ENCODE results near the gene ATG14.
"Not testable (repeated sequence)": the region's sequence is repeated elsewhere in the genome, so short reads cannot be mapped to it uniquely, and the experiment has no call there.

Gene ATG14

DNA sequence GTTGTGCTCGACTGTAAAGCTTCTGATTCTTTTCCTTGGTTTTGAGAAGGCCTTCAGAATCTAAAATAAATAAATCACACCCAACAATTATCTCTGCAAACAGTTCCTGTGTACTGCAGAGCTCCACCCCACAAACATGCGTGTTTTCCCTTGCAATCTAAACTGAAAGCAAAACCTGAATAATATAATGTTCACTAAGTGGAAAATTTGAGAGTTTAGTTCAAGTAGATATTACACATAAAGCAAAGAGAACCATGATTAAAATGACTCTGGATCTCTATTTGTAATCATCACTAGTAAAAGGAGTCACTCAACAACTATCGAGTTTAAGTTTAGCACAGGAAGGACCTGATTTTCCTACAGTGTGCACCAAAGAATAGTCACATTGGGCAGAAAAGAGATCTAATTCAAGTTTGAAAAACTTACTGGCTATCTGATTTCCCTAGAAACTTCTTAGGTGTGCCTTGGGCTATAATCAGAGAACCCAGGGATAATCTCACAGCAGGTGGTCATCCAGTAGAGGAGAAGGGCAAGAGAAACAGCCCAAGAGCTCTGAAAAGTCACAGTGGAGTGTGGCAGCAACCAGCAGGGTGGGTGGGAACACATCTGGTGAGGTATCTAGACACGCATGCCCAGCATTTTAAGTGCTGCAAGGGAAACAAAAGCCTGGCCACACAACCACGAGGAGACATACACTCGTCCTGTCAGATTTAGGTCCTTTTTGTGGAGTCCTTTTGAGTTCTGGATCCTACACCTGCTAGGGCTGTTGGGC, 25.4 kb downstream of the ATG14 start:
- peak; percentile 45 for DNase-seq

DNA sequence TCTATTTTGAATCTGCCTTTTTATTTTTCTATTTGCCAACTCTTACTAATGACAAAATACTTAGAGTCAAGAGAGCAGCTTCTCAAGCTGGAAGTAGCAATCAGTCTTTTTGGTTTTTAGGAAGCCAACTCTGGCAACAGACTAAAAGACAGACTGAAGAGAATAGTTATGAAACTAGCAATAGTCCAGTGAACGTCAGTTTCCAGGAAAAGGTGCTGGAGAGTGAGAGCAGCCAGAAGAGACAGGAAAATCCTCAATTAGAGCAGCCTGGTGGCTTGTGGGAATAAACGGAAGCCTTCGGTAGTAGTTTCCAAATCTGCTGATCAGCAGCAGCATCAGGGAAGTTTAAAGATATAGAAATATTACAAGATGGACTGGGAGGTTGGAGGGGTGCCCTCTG, 27.1 kb downstream of the ATG14 start:
- peak; percentile 70 for DNase-seq

DNA sequence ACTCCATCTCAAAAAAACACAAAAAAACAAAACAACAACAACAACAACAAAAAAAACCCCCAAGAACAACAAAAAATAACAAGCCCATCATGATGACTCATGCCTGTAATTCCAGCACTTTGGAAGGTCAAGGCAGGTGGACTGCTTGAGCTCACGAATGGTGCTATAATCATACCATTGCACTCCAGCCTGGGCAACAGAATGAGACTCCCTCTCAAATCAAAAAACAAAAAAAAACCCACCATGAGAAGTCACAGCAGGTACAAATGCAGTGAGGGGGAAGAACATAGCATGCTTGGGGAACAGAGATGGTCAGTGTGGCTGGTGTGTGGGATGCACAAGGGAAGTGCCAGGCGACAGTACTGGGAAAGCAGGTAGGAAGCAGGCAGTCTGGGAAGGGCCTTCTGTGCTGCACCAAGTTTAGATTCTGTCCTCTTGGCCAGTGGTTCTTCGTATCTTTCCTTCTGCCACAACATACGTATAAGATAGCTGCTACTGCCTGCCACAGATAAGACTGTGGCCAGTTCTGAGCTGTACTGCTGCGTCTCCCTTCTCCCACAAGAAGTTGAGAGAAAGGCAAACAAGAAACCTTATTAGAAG, 28.0 kb downstream of the ATG14 start:
- peak; percentile 92 for DNase-seq

DNA sequence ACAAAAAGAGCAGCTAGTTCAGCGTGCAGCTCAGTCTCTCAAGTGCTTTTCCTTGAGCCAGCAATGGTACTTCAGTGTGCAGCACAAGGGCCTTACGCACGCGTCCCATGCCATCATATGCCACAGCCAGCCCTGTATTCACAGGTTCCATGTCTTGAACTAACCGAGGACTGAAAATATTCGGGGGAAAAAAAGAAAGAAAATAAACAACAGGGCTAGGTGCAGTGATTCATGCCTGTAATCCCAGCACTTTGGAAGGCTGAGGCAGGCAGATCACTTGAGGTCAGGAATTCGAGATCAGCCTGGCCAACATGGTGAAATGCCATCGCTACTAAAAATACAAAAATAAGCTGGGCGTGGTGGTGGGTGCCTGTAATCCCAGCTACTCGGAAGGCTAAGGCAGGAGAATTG, 28.6 kb downstream of the ATG14 start:
- DNase-seq, result not testable (repeated sequence)

DNA sequence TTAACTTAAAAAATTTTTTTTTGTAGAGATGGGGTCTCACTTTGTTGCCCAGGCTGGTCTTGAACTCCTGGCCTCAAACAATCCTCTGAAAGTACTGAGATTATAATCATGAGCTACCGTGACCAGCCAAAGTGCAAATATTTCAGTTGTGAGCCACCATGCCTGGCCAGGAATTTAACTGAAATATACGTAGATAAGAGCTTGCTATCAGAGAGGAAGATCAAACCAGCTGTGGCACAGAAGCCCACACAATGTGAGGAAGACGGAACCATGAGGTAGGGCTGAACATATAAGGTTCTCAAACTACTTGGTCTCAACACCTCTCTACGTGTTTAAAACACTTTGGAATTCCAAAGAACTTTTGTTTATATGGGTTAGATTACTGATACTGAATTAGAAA, 29.1 kb downstream of the ATG14 start:
- DNase-seq, result peak; percentile 12

DNA sequence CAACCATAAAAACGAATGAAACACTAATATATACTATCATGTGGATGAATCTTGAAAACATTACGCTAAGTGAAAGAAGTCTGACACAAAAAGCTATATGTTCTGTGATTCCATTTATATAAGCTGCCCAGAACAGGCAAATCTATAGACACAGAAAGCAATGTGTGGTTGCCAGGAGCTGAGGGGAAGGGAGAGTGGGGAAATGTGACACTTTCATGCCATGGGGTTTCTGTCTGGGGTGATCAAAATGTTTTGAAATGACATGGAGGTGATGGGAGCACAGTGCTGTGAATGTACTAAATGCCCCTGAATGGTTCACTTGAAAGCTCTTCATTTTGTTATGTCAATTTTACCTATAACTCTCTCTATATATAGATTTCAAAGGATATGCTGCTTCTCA, 30.1 kb downstream of the ATG14 start:
- DNase-seq, result no peak

DNA sequence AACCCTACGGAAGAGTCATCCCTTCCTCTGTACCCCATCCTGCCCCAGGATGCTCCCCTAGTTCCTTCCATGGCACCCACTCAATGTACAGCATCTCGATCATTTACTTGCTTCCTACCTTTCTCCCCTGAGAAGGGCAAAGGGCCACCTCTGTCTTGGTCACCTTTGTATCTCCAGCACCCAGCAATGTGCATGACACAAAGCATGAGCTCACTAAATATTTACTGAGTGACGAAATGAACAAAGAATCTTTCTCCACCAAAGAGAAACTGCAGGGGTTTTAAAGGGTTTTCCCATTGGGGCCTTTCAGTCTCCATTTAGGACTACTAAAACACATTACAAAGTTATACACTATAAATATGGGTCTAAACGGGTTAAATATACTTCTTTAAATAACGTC, 30.6 kb downstream of the ATG14 start:
- no peak for DNase-seq

DNA sequence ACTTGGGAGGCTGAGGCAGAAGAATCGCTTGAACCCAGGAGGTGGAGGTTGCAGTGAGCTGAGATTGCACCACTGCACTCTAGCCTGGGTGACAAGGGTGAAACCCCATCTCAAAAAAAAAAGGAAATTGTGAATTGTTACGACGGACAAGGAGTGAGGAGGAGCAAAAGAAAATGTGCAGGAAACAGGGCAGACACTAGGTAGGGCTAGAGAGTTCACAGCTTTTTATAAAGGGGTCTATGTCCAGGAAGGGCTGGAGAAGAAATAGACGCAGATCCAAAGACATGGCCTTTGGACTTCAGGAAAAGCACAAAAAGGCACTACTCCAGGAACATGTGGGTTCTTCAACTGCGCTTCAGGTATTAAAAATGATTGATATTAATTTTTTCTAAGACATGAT, 34.4 kb downstream of the ATG14 start:
- DNase-seq, result no peak

DNA sequence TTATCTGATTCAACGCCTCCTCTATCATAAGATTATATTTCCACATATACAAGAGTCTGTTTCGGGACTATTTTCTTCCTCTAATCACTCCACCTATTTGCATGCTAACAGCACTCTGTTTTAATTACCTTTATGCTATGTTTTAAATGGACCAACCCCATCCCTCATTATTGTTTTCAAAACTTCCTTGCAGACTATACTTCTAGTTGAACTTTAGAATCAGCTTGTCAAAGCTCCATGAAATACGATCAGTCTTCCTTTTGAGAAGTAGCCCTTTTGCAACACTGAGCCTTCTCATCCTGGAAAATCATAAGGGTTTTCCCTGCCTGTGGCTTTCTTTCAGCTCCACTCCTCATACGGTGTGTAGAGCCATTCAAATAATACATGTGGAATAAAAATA, 36.9 kb downstream of the ATG14 start:
- DNase-seq, result no peak

DNA sequence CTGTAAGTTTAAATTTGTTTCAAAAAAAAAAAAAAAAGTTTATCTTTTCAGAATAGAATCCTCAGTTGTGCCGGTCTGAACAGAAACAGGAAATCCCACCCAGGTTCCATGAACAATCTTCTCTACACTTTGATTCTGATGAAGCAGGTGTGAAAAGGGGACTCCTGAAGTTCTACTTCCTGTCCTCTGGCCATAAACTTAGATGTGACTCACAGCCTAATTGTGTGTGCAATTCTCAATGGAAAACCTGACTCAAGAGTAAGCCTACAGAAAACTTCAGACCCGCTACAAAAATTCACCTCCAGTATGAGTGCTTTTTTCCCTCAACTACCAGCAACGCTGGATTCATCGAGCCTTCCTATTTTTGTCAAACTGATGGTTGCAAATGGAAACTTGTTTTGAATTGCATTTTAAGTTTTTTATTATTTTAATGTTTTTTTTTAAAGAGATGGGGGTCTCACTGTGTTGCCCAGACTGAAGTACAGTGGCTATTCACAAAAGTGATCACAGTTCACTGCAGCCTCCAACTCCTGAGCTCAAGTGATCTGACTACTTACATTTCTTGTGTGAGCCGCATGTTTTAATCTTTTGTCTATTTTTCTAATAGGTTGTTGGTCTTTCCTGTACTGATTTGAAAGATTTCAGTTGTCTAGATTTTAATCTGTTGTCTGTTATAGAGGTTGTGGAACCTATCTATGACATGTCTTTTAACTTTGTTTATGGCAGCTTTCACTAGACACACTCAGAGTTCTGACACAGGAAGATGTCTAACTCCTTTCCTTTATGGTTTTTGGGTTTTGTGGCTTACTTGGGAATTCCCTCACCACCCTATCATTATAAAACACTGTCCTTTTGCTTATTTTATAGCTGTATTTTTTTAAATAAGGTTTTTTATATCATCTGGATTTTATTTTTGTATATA, 37.6 kb downstream of the ATG14 start:
- DNase-seq, result no peak

DNA sequence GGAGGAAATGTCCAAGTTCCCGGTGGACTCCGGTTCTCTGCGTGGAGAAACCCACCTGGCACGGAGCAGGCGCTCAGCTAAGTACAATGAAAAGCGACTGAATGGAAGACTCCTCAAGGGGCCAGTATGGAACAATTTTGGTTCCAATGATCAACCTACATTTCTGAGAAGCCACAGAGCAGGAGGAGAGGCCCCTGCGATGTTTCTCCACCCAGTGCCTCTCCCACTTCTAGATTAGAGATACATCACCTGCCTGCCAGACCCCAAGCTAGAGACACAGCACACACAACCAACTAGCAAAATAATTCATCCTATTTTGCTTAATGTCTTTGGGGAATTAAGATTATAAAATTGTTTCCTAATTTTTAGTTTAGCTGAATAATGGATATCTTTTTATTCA, 38.8 kb downstream of the ATG14 start:
- DNase-seq, result no peak

DNA sequence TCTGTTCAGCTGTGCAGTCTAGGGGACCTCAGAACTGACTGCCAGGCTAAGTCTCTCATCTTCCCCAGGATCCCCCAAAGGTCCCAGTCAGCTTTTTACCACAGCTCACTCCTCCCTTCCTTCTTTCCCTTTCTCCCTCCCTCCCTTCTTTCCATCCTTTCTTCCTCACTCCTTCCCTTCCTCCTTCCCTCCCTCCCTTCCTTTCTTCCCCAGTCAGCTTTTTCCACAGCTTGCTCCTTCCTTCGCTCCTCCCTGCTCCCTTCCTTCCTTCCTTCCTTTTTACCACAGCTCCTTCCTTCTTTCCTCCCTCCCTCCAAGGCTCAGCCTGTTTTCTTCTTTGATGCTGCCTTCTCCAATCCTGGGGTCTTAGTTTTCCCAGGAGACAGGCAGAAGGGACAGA, 39.2 kb downstream of the ATG14 start:
- DNase-seq, result no peak

DNA sequence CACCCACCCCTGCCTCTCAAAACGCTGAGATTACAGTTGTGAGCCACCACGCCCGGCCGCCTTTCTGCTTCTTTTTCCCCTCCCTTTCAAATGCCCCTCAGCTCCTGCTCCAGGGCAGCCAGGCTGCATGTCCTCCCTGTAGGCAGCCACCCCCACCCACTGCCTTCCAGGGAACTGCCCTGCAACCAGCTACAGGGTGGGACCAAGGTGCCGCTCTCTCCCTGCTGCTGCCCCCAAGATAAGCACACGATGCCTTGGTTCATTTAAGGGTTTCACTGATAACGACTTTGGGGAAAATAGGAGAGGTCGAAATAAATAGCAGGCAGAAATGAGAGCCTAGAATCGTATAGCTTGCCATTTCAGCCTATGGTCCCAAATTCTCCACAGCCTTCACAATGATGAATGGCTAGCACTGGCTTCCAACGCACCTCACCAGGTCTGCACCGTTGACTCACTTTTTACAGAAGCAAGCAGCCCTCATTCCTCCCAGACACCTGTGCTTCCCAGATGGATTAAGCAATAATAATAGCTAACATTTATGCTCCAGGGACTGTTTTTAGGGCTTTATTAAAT, 40.7 kb downstream of the ATG14 start:
- peak; percentile 45 for DNase-seq

DNA sequence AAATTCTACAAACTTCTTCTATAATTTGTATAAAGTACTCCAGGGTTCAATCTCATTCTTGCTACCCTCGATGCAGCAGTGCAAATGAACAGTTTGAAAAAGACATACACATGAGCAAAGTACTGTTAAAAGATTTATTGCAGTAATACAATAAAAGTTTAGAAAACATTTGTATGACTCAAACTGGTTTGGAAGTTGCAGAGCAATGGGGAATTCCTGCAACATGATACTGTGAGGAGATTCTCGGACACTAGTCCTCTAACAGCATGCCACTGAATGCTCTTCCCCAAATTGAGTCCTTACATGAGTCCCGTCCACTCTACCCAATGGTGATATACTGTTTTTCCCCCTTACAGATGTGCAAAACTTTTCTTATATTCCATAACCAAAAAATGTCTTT, 45.4 kb downstream of the ATG14 start:
- DNase-seq, result no peak

DNA sequence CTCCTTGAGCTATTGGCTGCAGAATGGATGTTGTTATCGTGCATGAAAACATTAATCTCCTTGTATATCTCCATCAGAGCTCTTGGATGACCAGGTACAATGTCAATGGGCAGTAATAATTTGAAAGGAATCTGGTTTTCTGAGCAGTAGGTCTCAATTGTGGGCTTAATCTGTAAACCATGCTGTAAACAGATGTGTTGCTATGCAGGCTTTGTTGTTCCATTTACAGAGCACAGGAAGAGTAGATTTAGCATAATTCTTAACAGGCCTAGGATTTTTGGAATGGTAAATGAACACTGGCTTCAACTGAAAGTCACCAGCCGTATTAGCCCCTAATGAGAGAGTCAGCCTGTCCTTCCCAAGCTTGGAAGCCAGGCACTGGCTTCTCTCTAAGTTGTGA, 50.4 kb downstream of the ATG14 start:
- DNase-seq, result no peak

DNA sequence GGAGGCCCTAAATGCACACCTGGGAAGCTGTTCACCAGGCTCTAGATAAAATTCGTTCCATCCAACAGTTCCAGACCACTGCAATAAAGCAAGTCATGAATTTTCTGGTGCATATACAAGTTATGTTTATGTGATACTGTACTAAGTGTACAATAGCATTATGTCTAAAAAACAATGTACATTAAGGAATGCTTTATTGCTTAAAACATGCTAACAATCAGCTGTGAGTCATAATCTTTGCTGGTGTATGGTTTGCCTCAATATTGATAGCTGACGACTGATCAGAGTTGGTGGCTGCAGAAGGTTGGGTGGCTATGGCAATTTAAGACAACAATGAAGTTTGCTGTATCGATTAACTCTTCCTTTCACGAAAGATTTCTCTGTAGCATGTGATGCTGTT, 52.3 kb downstream of the ATG14 start:
- DNase-seq, result no peak

DNA sequence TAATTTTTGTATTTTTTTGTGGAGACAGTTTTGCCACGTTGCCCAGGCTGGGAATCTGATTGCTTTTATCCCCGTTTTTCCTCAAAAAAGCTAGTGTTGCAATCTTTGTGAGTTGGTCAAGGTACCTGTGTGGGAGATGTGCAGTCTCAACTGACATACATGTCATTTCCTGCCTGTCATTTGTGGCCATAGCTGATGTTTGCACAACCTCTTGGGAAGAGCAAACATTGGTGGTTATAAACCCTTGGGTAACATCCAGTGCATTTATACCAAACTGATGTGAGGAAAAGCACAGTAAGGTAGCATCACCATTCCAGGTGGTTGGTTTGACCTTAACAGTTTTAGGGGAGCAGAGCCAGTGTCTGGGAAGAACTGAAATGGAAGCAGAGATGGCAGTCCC, 54.7 kb downstream of the ATG14 start:
- no peak for DNase-seq

DNA sequence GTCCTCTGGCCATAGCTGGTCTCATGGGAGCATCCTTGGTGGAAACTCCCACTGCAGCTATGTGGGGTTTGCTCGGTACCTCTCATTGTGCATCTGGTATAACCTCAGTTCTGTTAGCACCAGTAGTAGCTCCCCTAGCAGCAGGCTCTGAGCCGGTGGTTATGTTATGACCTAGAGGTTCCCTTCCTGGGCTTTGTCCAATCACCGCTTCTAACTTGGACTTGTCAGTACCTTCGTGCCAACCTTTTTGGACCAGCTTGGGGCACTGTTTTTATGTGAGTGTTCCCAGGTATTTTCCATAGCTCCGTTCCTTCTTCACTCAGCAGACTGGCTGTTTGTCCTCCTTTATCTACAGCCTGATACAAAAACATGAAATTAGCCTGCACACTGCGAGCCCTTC, 55.7 kb downstream of the ATG14 start:
- no peak for DNase-seq

DNA sequence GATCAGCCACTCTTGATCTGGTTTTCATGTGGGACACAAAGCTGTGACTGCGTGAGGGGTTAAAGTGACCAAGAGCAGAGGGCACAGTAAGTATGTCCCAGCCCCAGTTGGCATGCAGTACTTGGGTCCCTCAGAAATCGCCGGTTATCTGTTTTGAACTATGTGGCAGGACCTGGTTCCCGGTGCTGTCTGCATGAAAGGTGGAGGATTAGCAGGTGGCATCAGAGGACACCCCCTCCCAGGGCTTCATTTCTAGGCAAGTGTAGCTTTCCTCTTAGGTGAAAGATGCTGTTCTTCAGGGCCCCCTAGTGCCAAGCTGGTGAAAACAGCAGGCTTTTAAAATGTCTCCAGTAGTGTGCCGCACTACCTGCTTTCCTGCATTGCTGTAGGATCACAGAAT, 57.1 kb downstream of the ATG14 start:
- peak; percentile 54 for DNase-seq

DNA sequence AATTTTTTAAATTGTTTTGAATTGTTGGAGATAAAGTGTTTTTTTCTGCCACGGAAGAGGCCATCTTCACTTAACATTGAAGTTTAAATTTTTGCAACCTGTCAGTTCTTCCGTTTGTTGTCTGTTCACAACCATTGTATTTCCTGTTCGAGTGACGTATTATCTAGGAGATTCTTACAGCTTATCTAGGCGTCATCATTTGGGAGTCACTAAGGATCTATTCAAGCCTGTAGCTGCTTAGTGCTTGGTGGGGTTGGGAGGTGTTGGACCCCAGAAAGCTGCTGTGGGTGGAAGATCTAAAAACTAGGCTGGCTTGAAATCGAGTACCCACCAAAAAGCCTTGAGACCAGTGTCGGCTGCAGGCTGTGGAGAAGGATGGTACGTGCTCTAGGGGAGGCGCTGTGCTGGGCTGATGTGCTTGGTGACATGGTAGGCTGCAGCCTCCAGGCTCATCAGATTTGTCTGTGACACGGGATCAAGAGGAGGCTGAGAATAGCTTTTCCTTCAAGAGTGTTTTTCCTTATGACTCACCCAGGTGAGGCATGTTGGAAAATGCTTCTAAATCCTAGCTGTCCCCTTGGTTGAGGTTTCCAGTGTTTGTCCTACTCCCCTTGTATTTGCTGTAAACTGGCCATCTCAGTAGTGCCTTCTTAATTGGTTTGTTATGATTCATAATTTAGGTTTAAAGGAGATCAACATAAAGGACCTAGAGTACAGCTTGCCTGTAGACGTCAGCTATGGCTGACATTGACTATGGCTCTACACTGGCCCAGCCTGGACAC, 57.8 kb downstream of the ATG14 start:
- DNase-seq, result no peak

DNA sequence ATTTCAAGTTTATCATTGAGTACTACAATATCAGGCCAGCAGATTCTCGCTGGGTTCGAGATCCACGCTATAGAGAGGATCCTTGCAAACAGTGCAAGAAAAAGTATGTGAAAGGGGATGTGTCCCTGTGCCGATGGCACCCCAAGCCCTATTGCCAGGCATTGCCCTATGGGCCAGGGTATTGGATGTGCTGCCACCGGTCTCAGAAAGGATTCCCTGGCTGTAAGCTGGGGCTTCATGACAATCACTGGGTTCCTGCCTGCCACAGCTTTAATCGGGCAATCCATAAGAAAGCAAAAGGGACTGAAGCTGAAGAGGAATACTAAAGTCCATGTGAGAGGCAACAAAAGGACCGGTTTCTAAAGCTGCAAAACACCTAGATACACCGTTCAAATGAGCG, 59.4 kb downstream of the ATG14 start:
- DNase-seq, result no peak

DNA sequence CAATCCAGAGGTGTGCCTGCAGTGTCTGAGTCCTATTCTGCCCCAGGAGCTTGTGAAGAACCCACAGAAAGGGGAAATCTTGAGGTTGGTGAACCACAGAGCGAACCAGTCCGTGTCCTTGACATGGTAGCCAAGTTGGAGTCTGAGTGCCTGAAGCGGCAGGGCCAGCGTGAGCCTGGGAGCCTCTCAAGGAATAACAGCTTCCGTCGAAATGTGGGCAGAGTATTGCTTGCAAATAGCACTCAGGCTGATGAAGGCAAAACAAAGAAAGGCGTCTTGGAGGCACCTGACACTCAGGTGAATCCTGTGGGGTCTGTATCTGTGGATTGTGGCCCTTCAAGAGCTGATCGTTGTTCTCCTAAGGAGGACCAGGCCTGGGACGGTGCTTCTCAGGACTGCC, 60.5 kb downstream of the ATG14 start:
- no peak for DNase-seq

DNA sequence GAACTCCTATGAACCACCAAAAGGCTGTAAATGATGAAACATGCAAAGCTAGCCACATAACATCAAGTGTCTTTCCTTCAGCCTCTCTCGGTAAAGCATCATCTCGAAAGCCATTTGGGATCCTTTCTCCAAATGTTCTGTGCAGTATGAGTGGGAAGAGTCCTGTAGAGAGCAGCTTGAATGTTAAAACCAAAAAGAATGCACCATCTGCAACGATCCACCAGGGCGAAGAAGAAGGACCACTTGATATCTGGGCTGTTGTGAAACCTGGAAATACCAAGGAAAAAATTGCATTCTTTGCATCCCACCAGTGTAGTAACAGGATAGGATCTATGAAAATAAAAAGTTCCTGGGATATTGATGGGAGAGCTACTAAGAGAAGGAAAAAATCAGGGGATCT, 61.2 kb downstream of the ATG14 start:
- no peak for DNase-seq

Data from OCI-M1 (cell line).